Stimulated activated CD4-positive, alpha-beta T cell treated with anti-CD3 and anti-CD28 coated beads, Interleukin-1b, Interleukin-23, amount 100 ng/mL, for 48 hours (primary cell): ENCODE results near the gene DEFB112.

Source experiments
- DNase-seq: peaks from one replicate; pipeline ENCODE4 v3.0.0-alpha.2; 2020

DEFB112 gene

GRCh38 chr6:50049829-50050228 is at the start of gene DEFB112:
TSS of gene DEFB112 (minus strand) at chr6:50049929. CDS start at chr6:50049869, 60 bp downstream.
- no peak for DNase-seq

DNA sequence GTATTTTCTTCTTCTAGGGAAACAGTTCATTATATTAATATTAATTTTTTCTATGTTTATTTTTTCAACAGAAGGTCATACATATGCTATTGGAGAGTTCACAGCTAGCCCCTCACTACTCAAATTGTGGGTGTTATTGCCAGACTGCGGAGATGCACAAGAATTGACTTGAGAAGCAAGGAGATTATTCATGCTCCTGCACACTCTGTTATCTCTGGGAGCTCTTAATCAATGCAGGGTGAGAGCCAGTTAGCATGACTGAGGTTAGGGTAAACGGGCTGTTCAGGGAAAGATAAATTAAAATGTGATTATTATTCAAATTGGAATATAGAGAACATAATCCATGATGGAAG is 48.9 kb upstream of the DEFB112 start:
- DNase-seq, result no peak

- DNase-seq, result no peak
These were observed 48.4 kb upstream of the DEFB112 start for GRCh38 chr6:50097966-50098640.

GRCh38 chr6:50096296-50096695 is 46.6 kb upstream of the DEFB112 start:
- DNase-seq, result no peak

GRCh38 chr6:50093938-50094272 is 44.2 kb upstream of the DEFB112 start:
- no peak for DNase-seq

DNA sequence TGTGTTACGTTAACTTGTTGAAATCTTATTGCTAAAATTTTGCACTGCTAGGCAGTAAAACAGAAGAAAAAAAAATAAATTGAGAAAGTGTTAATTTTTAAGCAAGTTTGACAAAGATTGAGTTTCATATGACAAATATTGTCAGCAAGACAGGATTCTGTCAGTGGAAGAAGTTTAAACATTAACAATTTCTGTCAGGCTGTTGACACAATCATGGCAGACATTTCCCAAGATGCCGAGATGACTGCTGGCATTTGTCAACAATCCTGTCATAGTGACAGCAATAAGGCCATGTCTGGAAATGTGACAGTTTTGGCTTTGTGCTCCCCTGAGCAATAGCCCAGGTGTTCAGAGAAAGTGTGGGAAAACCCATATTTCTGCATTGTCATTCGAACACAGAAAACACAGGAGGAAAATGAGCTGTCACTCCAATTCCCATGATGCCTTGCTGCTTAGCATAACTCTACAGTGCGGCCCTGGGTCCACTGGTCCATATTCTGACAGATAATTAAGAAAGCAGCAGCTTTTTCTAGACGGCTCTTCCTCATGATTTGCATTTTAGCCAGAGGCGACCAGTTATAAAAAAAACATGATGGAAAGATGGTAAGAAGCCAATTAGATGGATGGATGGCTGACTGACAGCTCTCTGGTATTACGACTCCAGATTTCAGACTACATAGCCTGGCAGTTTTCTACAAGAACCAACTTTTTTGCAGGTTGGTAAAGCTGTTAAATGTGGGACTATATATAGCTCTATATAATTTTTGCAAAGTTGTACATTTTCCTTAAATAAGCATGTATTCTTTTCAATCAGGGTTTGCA is 43.6 kb upstream of the DEFB112 start:
- DNase-seq, result no peak

- DNase-seq, result no peak
These were observed 41.9 kb upstream of the DEFB112 start for GRCh38 chr6:50091641-50092040.

GRCh38 chr6:50089911-50090310 is 40.2 kb upstream of the DEFB112 start:
- no peak for DNase-seq

GRCh38 chr6:50087231-50087954 is 37.7 kb upstream of the DEFB112 start:
- no peak for DNase-seq

GRCh38 chr6:50077385-50077784 is 27.7 kb upstream of the DEFB112 start:
- DNase-seq, result no peak

GRCh38 chr6:50076431-50076830 is 26.7 kb upstream of the DEFB112 start:
- DNase-seq, result no peak

DNA sequence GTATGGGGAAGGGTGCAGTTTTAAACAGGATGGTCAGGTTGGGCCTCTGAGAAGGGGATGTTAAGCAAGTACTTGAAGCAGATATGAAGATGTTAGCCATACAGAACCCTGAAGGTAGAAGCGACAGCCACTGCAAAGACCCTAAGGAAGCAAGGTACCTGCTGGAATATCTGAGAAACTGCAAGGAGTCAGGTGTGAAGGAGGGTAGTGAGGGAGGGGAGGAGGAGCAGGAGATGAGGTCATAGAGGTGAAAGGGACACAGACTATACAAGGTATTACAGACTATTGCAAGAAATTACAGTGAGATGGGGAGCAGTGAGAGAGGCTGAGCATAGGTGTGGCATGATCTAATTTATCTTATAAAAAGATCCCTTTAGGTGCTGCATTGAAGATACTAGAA is 22.2 kb upstream of the DEFB112 start:
- DNase-seq, result no peak

- no peak for DNase-seq
These were observed 20.4 kb upstream of the DEFB112 start for GRCh38 chr6:50070101-50070500.

- DNase-seq, result no peak
These were observed 12.3 kb upstream of the DEFB112 start for GRCh38 chr6:50062051-50062450.

DNA sequence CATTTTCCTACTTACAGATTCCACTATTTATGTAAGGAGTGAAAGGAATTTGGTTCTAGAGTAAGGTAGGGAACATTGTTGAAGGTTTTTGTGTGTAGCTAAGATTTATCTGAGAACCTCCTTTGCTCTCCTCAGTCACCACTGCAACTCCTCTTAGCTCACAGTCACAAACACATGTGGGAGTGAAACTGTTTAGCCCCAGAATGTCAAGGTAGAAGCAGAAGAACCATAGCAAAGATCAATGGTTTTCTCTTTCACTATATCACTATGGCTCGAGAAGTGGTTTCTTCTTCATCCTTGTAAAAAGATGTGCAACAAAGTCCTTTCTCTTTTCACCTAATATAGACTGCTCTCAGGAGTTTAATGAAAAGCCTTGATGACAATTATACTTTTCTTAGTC is 6.5 kb upstream of the DEFB112 start:
- DNase-seq, result no peak

DNA sequence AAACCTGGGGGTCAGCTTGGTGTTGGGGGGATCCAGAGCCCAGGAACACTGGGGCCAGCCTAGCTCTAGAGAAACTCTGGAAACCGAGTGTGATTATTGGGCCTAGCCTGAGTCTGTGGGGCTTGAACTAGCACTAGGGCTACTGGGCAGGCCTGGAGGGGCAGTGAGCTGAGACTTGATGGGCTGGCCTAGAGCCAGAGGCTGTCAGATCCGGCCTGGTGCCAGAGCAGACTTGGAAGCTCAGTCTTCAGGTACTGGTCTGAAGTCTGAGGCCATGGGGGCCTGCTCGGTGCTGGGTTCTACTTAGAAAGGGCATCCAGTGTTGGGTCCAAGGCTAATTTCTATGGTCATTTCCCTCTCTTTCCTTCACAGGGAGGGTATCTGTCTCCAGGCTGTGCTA is 2.7 kb downstream of the DEFB112 start:
- no peak for DNase-seq

DNA sequence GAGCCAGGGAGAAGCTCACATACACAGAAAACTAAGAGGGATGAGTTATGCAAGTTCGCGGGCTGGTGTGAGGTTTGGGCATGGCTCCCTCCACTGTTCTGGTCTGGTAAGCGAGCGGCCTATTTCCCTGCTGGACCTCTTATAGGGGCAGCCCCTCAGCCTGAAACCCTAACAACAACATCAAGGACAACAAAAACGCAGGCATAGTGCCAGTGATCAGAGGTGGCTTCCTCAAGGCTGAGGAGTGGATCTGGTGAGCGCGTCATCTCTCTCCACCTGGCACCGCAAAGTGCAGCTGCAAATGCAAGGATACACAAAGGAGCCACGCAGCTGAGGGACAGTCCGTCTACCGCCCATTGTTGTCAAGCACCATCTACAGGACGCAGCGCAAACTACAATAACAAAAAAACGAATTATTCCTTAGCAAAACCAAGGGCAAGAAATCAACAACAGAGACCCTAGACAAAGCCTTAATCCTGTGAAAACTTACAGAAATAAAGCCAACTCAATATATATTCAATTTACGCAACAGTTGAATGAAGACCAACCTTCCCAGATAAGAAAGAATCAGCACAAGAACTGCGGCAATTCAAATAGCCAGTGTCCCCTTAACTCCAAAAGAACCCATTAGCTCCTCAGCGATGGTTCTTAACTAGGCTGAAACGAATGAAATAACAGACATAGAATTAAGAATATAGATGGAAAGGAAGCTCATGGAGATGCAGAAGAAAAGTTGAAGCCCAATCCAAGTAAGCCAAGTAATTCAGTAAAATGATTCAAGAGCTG is 18.8 kb downstream of the DEFB112 start:
- DNase-seq, result no peak

DNA sequence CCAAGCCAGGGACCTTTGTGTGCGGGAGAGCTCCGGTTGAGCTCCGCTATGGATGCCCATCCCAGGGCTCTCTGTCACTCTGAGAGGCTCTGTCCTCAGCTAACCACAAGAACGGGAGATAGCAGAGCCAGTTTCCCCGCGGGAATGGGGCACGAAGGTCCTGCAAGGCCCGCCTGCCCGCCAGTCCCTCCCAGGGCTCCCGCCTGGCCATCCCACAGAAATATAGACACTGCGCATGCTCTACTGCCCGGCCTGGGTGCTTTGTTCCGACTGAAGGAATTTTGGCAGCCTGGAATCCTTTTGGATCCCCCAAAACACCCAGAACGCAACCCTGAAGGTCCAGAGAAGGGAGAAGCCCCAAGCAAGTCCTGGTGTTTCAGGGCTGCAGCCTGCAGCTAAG is 19.4 kb downstream of the DEFB112 start:
- DNase-seq, result no peak

DNA sequence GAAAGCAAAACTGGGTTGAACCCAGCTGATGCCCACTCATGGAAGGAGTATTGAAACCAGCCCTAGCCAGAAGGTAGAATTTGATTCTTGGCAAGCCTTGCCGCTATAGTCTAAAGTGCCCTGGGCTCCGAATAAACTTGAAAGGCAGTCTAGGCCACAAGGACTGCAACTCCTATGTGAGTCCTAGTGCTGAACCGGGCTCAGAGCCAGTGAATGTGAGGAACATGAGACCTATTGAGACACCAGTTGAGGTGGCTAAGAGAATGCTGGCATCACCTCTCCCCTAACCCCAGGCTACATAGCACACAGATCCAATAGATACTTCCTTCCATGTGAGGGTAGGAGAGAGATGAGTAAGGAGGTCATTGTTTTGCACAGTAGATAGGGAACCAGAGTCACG is 24.5 kb downstream of the DEFB112 start:
- DNase-seq, result no peak

GRCh38 chr6:50021894-50022293 is 27.8 kb downstream of the DEFB112 start, which contains the start of gene DEFB110:
TSS of gene DEFB110 (minus strand) at chr6:50021994. CDS start at chr6:50021935, 59 bp downstream.
- DNase-seq, result no peak

- DNase-seq, result no peak
These were observed 41.9 kb downstream of the DEFB112 start for GRCh38 chr6:50007819-50008218.

DNA sequence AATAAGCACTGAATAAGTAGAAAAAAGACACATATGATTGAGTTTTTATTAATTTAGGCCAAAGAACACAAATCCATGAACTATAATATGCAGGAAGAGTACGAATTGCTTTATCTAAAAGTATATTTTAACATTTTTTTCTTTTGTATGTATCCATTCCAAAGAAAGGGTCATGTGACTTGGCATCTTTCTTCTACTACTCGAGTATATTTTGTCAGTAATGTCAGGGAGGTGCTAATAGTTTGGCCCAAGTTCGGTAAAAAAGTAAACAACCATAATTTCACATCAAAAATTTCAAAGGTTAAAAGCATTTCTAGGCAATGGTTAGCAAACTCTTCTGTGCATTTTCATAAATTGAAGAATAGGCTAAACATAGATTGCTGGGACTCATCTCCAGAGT is 46.6 kb downstream of the DEFB112 start:
- DNase-seq, result no peak

- no peak for DNase-seq
These were observed 54.5 kb downstream of the DEFB112 start for GRCh38 chr6:49995278-49995677.
